ENCODE data around the gene KIF24. TPM values are rescaled to one million over a fixed set of nuclear protein-coding genes. Genes with fewer than 3 reads are reported as not detected.
A peak's percentile ranks its signal among the peaks of the same experiment; 100 is the strongest.

The KIF24 gene
- total RNA-seq, 1 donor from 2014 or later = 1.4 TPM

GRCh38 chr9:34349324-34349723 is 20.3 kb upstream of the KIF24 start:
- ATAC-seq = no peak
- Histone ChIP-seq H3K27ac (no peak overlapping the region), H3K27me3 (ENCODE audit: low read depth) (no peaks in the 10 kb centered on the region), H3K4me1 (no peaks in the 10 kb centered on the region), H3K36me3 (no peaks in the 10 kb centered on the region), H3K4me3 (no peak overlapping the region), H3K9me3 (no peaks in the 10 kb centered on the region)
- intact Hi-C loops (cut with DNase I) = no loop called here
- TF ChIP-seq CTCF (IDR thresholded peaks at IDR 0.05) = no peak
- no peak for DNase-seq

GRCh38 chr9:34347800-34348158 is 18.7 kb upstream of the KIF24 start:
- no peak for DNase-seq
- peaks cover 13% of the 10 kb centered on the region for H3K36me3 ChIP-seq
- no peak for ATAC-seq
- intact Hi-C loops (cut with DNase I) = no loop called here
- H3K27ac ChIP-seq = no peak overlapping the region
- peaks cover 8% of the 10 kb centered on the region for H3K4me1 ChIP-seq
- no peaks in the 10 kb centered on the region for H3K27me3 ChIP-seq (ENCODE audit: low read depth)
- no peaks in the 10 kb centered on the region for H3K9me3 ChIP-seq
- TF ChIP-seq CTCF (IDR thresholded peaks at IDR 0.05) = no peak
- no peak overlapping the region for H3K4me3 ChIP-seq

GRCh38 chr9:34346873-34347799 is 18.1 kb upstream of the KIF24 start:
- H3K27ac ChIP-seq = no peak overlapping the region

GRCh38 chr9:34343605-34344004 is 14.5 kb upstream of the KIF24 start:
- Histone ChIP-seq H3K4me1 (peaks cover 8% of the 10 kb centered on the region), H3K9me3 (no peaks in the 10 kb centered on the region), H3K4me3 (no peak overlapping the region), H3K27me3 (ENCODE audit: low read depth) (no peaks in the 10 kb centered on the region), H3K36me3 (peaks cover 52% of the 10 kb centered on the region), H3K27ac (no peak overlapping the region)
- DNase-seq (no peak), ATAC-seq (no peak)
- no peak for TF ChIP-seq CTCF (IDR thresholded peaks at IDR 0.05)
- intact Hi-C loops (cut with DNase I) = no loop called here

More at GRCh38 chr9:34346873-34347799, 18.1 kb upstream of the KIF24 start:
- Histone ChIP-seq H3K27me3 (ENCODE audit: low read depth) (no peaks in the 10 kb centered on the region), H3K9me3 (no peaks in the 10 kb centered on the region), H3K4me1 (peaks cover 8% of the 10 kb centered on the region), H3K4me3 (no peak overlapping the region), H3K36me3 (peaks cover 17% of the 10 kb centered on the region)
- TF ChIP-seq CTCF (IDR thresholded peaks at IDR 0.05) = no peak
- ATAC-seq (no peak), DNase-seq (no peak)
- intact Hi-C loops (cut with DNase I) = no loop called here

- H3K4me3 ChIP-seq = no peak overlapping the region
- H3K27me3 ChIP-seq (ENCODE audit: low read depth) = no peaks in the 10 kb centered on the region
- no peak for TF ChIP-seq CTCF (IDR thresholded peaks at IDR 0.05)
- H3K27ac ChIP-seq = no peak overlapping the region
- DNase-seq = no peak
- intact Hi-C loops (cut with DNase I) = no loop called here
- peak; percentile 60 to 62 for ATAC-seq
- peaks cover 55% of the 10 kb centered on the region for H3K36me3 ChIP-seq
- peaks cover 8% of the 10 kb centered on the region for H3K4me1 ChIP-seq
- H3K9me3 ChIP-seq = no peaks in the 10 kb centered on the region
These were observed 14.0 kb upstream of the KIF24 start for GRCh38 chr9:34343090-34343489.
